Cardiac muscle cell (in vitro differentiated cells and primary cell): ENCODE data around the gene TSPAN3. TPM values are rescaled to one million over a fixed set of nuclear protein-coding genes. Genes with fewer than 3 reads are reported as not detected.

ENCODE experiments used
- DNase-seq, 2 donors: peaks; one replicate each; pipeline versions ENCODE4 v3.0.0 to v3.0.0-alpha.2; 2010 to 2017; ENCODE audit warnings: low read depth in 1 of 2, low spot score in 1 of 2
- H3K27ac ChIP-seq: fragments of 200-600 bp; sonication (generic); 2 replicates; pipeline ENCODE4 v1.5.1; 2016
- H3K27me3 ChIP-seq: fragments of 200-600 bp; sonication (generic); 2 replicates; pipeline ENCODE4 v1.6.0; 2016; ENCODE audit warnings: control low read depth
- H3K36me3 ChIP-seq: fragments of 200-600 bp; sonication (generic); 2 replicates; pipeline ENCODE4 v1.5.1; 2016; ENCODE audit warnings: control low read depth
- H3K4me1 ChIP-seq: fragments of 200-600 bp; sonication (generic); 2 replicates; pipeline ENCODE4 v1.8.1; 2017; ENCODE audit warnings: low read depth, mild to moderate bottlenecking, mixed run types
- H3K4me3 ChIP-seq: fragments of 200-600 bp; sonication (generic); 2 replicates; pipeline ENCODE4 v1.5.1; 2016; ENCODE audit warnings: mild to moderate bottlenecking
- H3K9me3 ChIP-seq: fragments of 200-600 bp; sonication (generic); 2 replicates; pipeline ENCODE4 v1.5.1; 2017; ENCODE audit warnings: low read depth, mild to moderate bottlenecking, control low read depth
- polyA plus RNA-seq: library from polyadenylated mRNA; unstranded; fragments of >200 nt; fragmentation: Nextera tagmentation; extraction: Ambion mirVana; gene quantifications from 2 replicates; pipeline ENCODE4 v1.2.1, GENCODE V29; 2016
- total RNA-seq: library from RNA; depleted of rRNA; stranded (reverse); fragments of >200 nt; gene quantifications from 2 replicates; pipeline ENCODE4 v1.2.3, GENCODE V29; 2016
- TF ChIP-seq, protein P1 (sequence below): IDR thresholded peaks from 2 replicates; pipeline ENCODE4 v1.5.1; 2012; ENCODE audit warnings: low read depth, mild to moderate bottlenecking, low read length

TSPAN3 gene
- total and polyA plus RNA-seq, 2 experiments from 2014 or later = 316 to 427 TPM

- Histone ChIP-seq H3K4me3 (no peak overlapping the region), H3K36me3 (no peaks in the 10 kb centered on the region), H3K9me3 (no peaks in the 10 kb centered on the region), H3K4me1 (no peaks in the 10 kb centered on the region), H3K27me3 (no peaks in the 10 kb centered on the region), H3K27ac (no peak overlapping the region)
- DNase-seq = no peak
- TF ChIP-seq, protein P1, sequence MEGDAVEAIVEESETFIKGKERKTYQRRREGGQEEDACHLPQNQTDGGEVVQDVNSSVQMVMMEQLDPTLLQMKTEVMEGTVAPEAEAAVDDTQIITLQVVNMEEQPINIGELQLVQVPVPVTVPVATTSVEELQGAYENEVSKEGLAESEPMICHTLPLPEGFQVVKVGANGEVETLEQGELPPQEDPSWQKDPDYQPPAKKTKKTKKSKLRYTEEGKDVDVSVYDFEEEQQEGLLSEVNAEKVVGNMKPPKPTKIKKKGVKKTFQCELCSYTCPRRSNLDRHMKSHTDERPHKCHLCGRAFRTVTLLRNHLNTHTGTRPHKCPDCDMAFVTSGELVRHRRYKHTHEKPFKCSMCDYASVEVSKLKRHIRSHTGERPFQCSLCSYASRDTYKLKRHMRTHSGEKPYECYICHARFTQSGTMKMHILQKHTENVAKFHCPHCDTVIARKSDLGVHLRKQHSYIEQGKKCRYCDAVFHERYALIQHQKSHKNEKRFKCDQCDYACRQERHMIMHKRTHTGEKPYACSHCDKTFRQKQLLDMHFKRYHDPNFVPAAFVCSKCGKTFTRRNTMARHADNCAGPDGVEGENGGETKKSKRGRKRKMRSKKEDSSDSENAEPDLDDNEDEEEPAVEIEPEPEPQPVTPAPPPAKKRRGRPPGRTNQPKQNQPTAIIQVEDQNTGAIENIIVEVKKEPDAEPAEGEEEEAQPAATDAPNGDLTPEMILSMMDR = no peak
These were observed 52.0 kb downstream of the TSPAN3 start for GRCh38 chr15:77018796-77019505.

DNA sequence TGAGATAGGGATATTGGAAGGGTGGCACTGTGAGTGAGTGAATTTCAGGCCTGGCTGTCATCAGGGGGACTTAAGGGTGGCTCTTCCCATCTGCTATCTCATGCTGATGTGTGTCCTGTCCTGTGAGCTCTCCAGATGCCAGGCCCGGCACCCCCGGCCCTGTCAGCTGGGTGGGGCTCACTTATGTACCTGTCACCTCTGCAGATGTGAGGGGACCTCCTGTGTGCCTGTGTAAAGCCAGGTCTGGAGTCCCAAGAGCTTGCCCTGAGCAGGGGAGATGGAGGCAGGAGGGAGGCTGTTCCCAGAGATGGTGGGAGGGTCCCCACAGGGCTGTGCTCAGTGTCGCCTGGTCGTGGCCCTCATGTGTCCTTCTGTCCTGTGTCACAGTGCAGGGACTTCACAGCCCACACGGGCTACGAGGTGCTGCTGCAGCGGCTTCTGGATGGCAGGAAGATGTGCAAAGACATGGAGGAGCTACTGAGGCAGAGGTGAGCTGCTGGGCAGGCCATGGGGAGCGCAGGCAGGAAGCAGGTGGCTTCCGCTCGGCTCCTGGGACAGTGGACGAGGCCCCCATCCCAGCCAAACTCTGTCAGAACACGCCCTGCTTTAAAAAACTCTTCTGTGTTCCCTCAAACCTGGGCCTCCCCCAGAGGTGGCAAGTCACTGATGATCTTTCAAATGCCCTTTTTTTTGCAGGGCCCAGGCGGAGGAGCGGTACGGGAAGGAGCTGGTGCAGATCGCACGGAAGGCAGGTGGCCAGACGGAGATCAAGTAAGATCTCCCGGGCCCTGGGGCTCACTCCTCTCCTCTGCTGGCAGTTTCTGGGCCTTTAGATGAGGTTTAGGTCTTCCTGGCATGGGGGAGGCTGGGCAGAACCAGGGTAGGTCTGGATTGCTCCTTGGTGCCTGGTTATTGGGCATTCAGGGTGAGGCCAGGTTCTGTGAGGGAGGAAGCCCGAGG lies 52.9 kb downstream of the TSPAN3 start:
- Histone ChIP-seq H3K9me3 (no peaks in the 10 kb centered on the region), H3K27ac (no peak overlapping the region), H3K36me3 (no peaks in the 10 kb centered on the region), H3K4me3 (no peak overlapping the region), H3K27me3 (no peaks in the 10 kb centered on the region), H3K4me1 (no peaks in the 10 kb centered on the region)
- DNase-seq = no peak
- TF ChIP-seq, protein P1 = no peak

GRCh38 chr15:77017091-77017660 lies 53.7 kb downstream of the TSPAN3 start:
- Histone ChIP-seq H3K27me3 (no peaks in the 10 kb centered on the region), H3K27ac (no peak overlapping the region), H3K4me1 (no peaks in the 10 kb centered on the region), H3K9me3 (no peaks in the 10 kb centered on the region), H3K36me3 (no peaks in the 10 kb centered on the region), H3K4me3 (no peak overlapping the region)
- DNase-seq = no peak
- TF ChIP-seq, protein P1 = no peak

- Histone ChIP-seq H3K36me3 (no peaks in the 10 kb centered on the region), H3K9me3 (no peaks in the 10 kb centered on the region), H3K4me3 (no peak overlapping the region), H3K27ac (no peak overlapping the region), H3K4me1 (no peaks in the 10 kb centered on the region), H3K27me3 (no peaks in the 10 kb centered on the region)
- no peak for DNase-seq
- TF ChIP-seq, protein P1 = no peak
These were observed 54.6 kb downstream of the TSPAN3 start for GRCh38 chr15:77016321-77016695.

GRCh38 chr15:77015646-77016320 lies 55.1 kb downstream of the TSPAN3 start:
- Histone ChIP-seq H3K27me3 (no peaks in the 10 kb centered on the region), H3K9me3 (no peaks in the 10 kb centered on the region), H3K36me3 (no peaks in the 10 kb centered on the region), H3K4me1 (no peaks in the 10 kb centered on the region), H3K27ac (no peak overlapping the region), H3K4me3 (no peak overlapping the region)
- DNase-seq = no peak
- TF ChIP-seq, protein P1 = no peak
